ENCODE data around the gene PKHD1.
A peak's percentile ranks its signal among the peaks of the same experiment; 100 is the strongest.
"Not testable (repeated sequence)": the region's sequence is repeated elsewhere in the genome, so short reads cannot be mapped to it uniquely, and the experiment has no call there.

PKHD1 gene

GRCh38 chr6:51926125-51926524 lies 161.3 kb downstream of the PKHD1 start:
- DNase-seq (ENCODE audit: low spot score), result no peak

- not testable (repeated sequence) for DNase-seq (ENCODE audit: low spot score)
Observed at GRCh38 chr6:51922479-51922878, 164.9 kb downstream of the PKHD1 start.

- DNase-seq (ENCODE audit: low spot score), result not testable (repeated sequence)
Observed at GRCh38 chr6:51918347-51918746, 169.1 kb downstream of the PKHD1 start.

- no peak for DNase-seq (ENCODE audit: low spot score)
Observed at GRCh38 chr6:51915098-51915497, 172.3 kb downstream of the PKHD1 start.

- DNase-seq (ENCODE audit: low spot score), result no peak
Observed at GRCh38 chr6:51913265-51913664, 174.1 kb downstream of the PKHD1 start.

GRCh38 chr6:51910851-51911250 lies 176.6 kb downstream of the PKHD1 start:
- no peak for DNase-seq (ENCODE audit: low spot score)

- no peak for DNase-seq (ENCODE audit: low spot score)
Observed at GRCh38 chr6:51908243-51908642, 179.2 kb downstream of the PKHD1 start.

- no peak for DNase-seq (ENCODE audit: low spot score)
Observed at GRCh38 chr6:51901766-51902764, 185.3 kb downstream of the PKHD1 start.

- DNase-seq (ENCODE audit: low spot score), result no peak
Observed at GRCh38 chr6:51893366-51893765, 194.0 kb downstream of the PKHD1 start.

- no peak for DNase-seq (ENCODE audit: low spot score)
Observed at GRCh38 chr6:51892750-51893149, 194.7 kb downstream of the PKHD1 start.

GRCh38 chr6:51892339-51892738 lies 195.1 kb downstream of the PKHD1 start:
- DNase-seq (ENCODE audit: low spot score), result no peak

GRCh38 chr6:51891784-51892183 lies 195.6 kb downstream of the PKHD1 start:
- no peak for DNase-seq (ENCODE audit: low spot score)

GRCh38 chr6:51887859-51888258 lies 199.6 kb downstream of the PKHD1 start:
- DNase-seq (ENCODE audit: low spot score), result no peak

GRCh38 chr6:51885957-51886356 lies 201.5 kb downstream of the PKHD1 start:
- DNase-seq (ENCODE audit: low spot score), result no peak

- DNase-seq (ENCODE audit: low spot score), result no peak
Observed at GRCh38 chr6:51868591-51869355, 218.6 kb downstream of the PKHD1 start.

GRCh38 chr6:51866867-51867266 lies 220.5 kb downstream of the PKHD1 start:
- no peak for DNase-seq (ENCODE audit: low spot score)

- DNase-seq (ENCODE audit: low spot score), result no peak
Observed at GRCh38 chr6:51865996-51866395, 221.4 kb downstream of the PKHD1 start.

- no peak for DNase-seq (ENCODE audit: low spot score)
Observed at GRCh38 chr6:51865176-51865575, 222.2 kb downstream of the PKHD1 start.

- no peak for DNase-seq (ENCODE audit: low spot score)
Observed at GRCh38 chr6:51857134-51857533, 230.3 kb downstream of the PKHD1 start.

- DNase-seq (ENCODE audit: low spot score), result no peak
Observed at GRCh38 chr6:51856508-51856907, 230.9 kb downstream of the PKHD1 start.

GRCh38 chr6:51855310-51856082 lies 231.9 kb downstream of the PKHD1 start:
- DNase-seq (ENCODE audit: low spot score), result peak; percentile 51

GRCh38 chr6:51854876-51855275 lies 232.5 kb downstream of the PKHD1 start:
- DNase-seq (ENCODE audit: low spot score), result no peak
